Gastroesophageal sphincter (tissue), 3 donors: ENCODE measurements around the gene CNKSR3.

Source experiments
- CTCF ChIP-seq, 4 experiments: fragments of 200-600 bp in 2 of 4; fragments of 450-650 bp in 2 of 4; sonication (generic) in 1 of 4; IDR thresholded peaks; one replicate each; pipeline ENCODE4 v1.5.1; 2017 to 2019; ENCODE audit warnings: antibody characterized with exemption in 4 of 4, mild to moderate bottlenecking in 2 of 4, moderate library complexity in 2 of 4
- POLR2A ChIP-seq, 2 donors: fragments of 450-650 bp; IDR thresholded peaks; one replicate each; pipeline ENCODE4 v1.6.1; 2017; ENCODE audit warnings: antibody characterized with exemption in 2 of 2, mild to moderate bottlenecking in 2 of 2, moderate library complexity in 1 of 2

GRCh38 chr6:154440022-154440421, 70.5 kb downstream of the CNKSR3 start:
- TF ChIP-seq CTCF (IDR thresholded peaks at IDR 0.05) (no peak), POLR2A (IDR thresholded peaks at IDR 0.05) (no peak)
